ENCODE results near the gene REG1B. TPM values are rescaled to one million over a fixed set of nuclear protein-coding genes. Genes with fewer than 3 reads are reported as not detected.

The REG1B gene
- total and polyA plus RNA-seq, 2 donors (not counting 3 experiments of a cell fraction or from before 2014, with no cell fraction given): not detected

GRCh38 chr2:79114797-79115494 lies 27.2 kb upstream of the REG1B start:
- POLR2A ChIA-PET: no interaction called here
- CTCF ChIA-PET: no interaction called here

More at GRCh38 chr2:79114797-79115494, 27.2 kb upstream of the REG1B start:
- no peak for TF ChIP-seq CTCF (IDR thresholded peaks at IDR 0.05; ENCODE audit: extremely low read depth in 1 of 2, insufficient read depth in 1 of 2, low read depth in 1 of 2, low read length in 2 of 2)
- TF ChIP-seq POLR2AphosphoS5 (IDR thresholded peaks at IDR 0.05; ENCODE audit: insufficient read depth, low read depth, low read length): no peak
- TF ChIP-seq POLR2A (IDR thresholded peaks at IDR 0.05; ENCODE audit: low read depth, low read length): no peak
- TF ChIP-seq JUN (IDR thresholded peaks at IDR 0.05; ENCODE audit: borderline replicate concordance, insufficient read depth, insufficient read length, low read depth): no peak
- TF ChIP-seq MYC (IDR thresholded peaks at IDR 0.05; ENCODE audit: low read depth, low read length): no peak
- FAIRE-seq (no peak), DNase-seq (ENCODE audit: low read depth, low spot score) (no peak)
- Histone ChIP-seq H3K27ac (ENCODE audit: insufficient read depth, low read depth, low read length) (no peak overlapping the region), H2AFZ (ENCODE audit: low read depth, low read length) (no peak overlapping the region), H3K79me2 (ENCODE audit: control insufficient read depth, insufficient read depth, low read length) (no peaks in the 10 kb centered on the region), H3K4me3 (replicated peaks in 1 of 3; ENCODE audit: insufficient read depth in 1 of 3, low read depth in 1 of 3, low read length in 3 of 3) (no peak overlapping the region), H3K9ac (replicated peaks; ENCODE audit: extremely low read depth, insufficient read depth, low read length) (no peak overlapping the region), H3K27me3 (ENCODE audit: control insufficient read depth in 2 of 2, insufficient read depth in 2 of 2, low read length in 2 of 2) (no peaks in the 10 kb centered on the region), H3K9me3 (replicated peaks; ENCODE audit: control insufficient read depth, insufficient read depth, low read length) (peaks cover 3% of the 10 kb centered on the region), H3K9me1 (replicated peaks; ENCODE audit: control insufficient read depth, extremely low read depth, insufficient read depth, low read length) (no peaks in the 10 kb centered on the region), H3K4me1 (ENCODE audit: control insufficient read depth, extremely low read depth, insufficient read depth, low read length) (no peaks in the 10 kb centered on the region), H3K4me2 (ENCODE audit: insufficient read depth, low read length) (no peak overlapping the region), H4K20me1 (replicated peaks; ENCODE audit: control insufficient read depth, extremely low read depth, insufficient read depth, low read length) (no peaks in the 10 kb centered on the region), H3K36me3 (ENCODE audit: control insufficient read depth in 2 of 2, extremely low read depth in 1 of 2, insufficient read depth in 2 of 2, low read length in 2 of 2) (no peaks in the 10 kb centered on the region)
- no TSS peak for BruUV-seq (replicated peaks)
- dilution Hi-C loops (cut with MboI; ENCODE audit: extremely low pct_ligation_motif_present, low sequenced_read_pairs): no loop called here
- intact Hi-C loops (cut with micrococcal nuclease): no loop called here
